Prostate gland (tissue), 1 donor: ENCODE data around the gene IFI44.

ENCODE experiments used
- POLR2A ChIP-seq: fragments of 450-650 bp; IDR thresholded peaks from one replicate; pipeline ENCODE4 v1.6.1; 2016; ENCODE audit warnings: antibody characterized with exemption, mild to moderate bottlenecking
- POLR2AphosphoS5 ChIP-seq: sonication (generic); formaldehyde crosslinking; IDR thresholded peaks from one replicate; pipeline ENCODE4 v1.6.1; 2017; ENCODE audit warnings: antibody characterized with exemption

- TF ChIP-seq POLR2AphosphoS5 (no peak), POLR2A (no peak)
Measured at GRCh38 chr1:78658901-78659300, 9.3 kb downstream of the IFI44 start.
